Stomach (tissue), 9 donors: ENCODE measurements around the gene ATP2C1. TPM values are rescaled to one million over a fixed set of nuclear protein-coding genes. Genes with fewer than 3 reads are reported as not detected.

Experiments used
- DNase-seq, 2 donors: peaks; one replicate each; pipeline versions ENCODE4 v3.0.0 to v3.0.0-alpha.2; 2013 to 2019
- H3K27ac ChIP-seq, 5 donors: fragments of 200-600 bp in 4 of 5; sonication (generic) in 4 of 5; one replicate each; pipeline ENCODE4 v1.5.1; 2013 to 2019; ENCODE audit warnings: mild to moderate bottlenecking in 1 of 5, moderate library complexity in 1 of 5
- H3K27me3 ChIP-seq, 3 donors: fragments of 200-600 bp; sonication (generic); one replicate each; pipeline ENCODE4 v1.5.1; 2017 to 2019; ENCODE audit warnings: mixed run types in 1 of 3
- H3K36me3 ChIP-seq, 4 donors: fragments of 200-600 bp; sonication (generic); 1 replicate in 3 of 4; 2 replicates in 1 of 4; pipeline ENCODE4 v1.5.1; 2016 to 2019
- H3K4me1 ChIP-seq, 4 donors: fragments of 200-600 bp; sonication (generic); one replicate each; pipeline ENCODE4 v1.5.1; 2016 to 2019
- H3K4me3 ChIP-seq, 4 donors: fragments of 200-600 bp; sonication (generic) in 3 of 4; one replicate each; pipeline ENCODE4 v1.5.1; 2016 to 2019; ENCODE audit warnings: mild to moderate bottlenecking in 1 of 4
- H3K9me3 ChIP-seq, 4 donors: fragments of 200-600 bp; sonication (generic); one replicate each; pipeline ENCODE4 v1.5.1; 2016 to 2019
- CTCF ChIP-seq, 7 experiments: fragments of 450-650 bp in 4 of 7; fragments of 200-600 bp in 3 of 7; sonication (generic) in 3 of 7; IDR thresholded peaks; one replicate each; pipeline ENCODE4 v1.5.1; 2016 to 2019; ENCODE audit warnings: antibody characterized with exemption in 7 of 7, control low read depth in 2 of 7, mild to moderate bottlenecking in 1 of 7
- EP300 ChIP-seq: sonication (generic); formaldehyde crosslinking; IDR thresholded peaks from one replicate; pipeline ENCODE4 v1.6.1; 2017; ENCODE audit warnings: antibody characterized with exemption
- POLR2A ChIP-seq, 4 donors: fragments of 450-650 bp; IDR thresholded peaks; one replicate each; pipeline ENCODE4 v1.6.1; 2016; ENCODE audit warnings: antibody characterized with exemption in 4 of 4, control low read depth in 2 of 4, mild to moderate bottlenecking in 1 of 4, moderate library complexity in 1 of 4
- POLR2AphosphoS5 ChIP-seq, 3 donors: sonication (generic); formaldehyde crosslinking; IDR thresholded peaks; one replicate each; pipeline ENCODE4 v1.6.1; 2016; ENCODE audit warnings: antibody characterized with exemption in 3 of 3
- WGBS, 5 donors: extraction: QIAGEN DNeasy Blood & Tissue Kit in 3 of 5; methylation state at CpG; one replicate each; pipeline versions ENCODE4 v1.1.5 to v1.1.7; 2013 to 2018; 5-methylcytosine and 5-hydroxymethylcytosine counted together
- intact Hi-C: fragments of 100-400 bp; cut with DNase I; formaldehyde crosslinking; loops from one replicate; pipeline ENCODE4 v1.15.1; 2023; ENCODE audit warnings: low total_unique reads
- polyA plus RNA-seq, 3 donors: library from polyadenylated mRNA; stranded (reverse); fragments of 200-250 nt; gene quantifications; one replicate each; pipeline ENCODE4 v1.2.3, GENCODE V29; 2013
- total RNA-seq, 5 donors: library from RNA; depleted of rRNA; stranded (reverse); fragments of >200 nt; gene quantifications; one replicate each; pipeline versions ENCODE4 v1.1.0 to v1.2.3, GENCODE V29; 2014 to 2016
- donor health status: healthy with polysubstance abuse.
- donor health status: Bipolar disorder and iron deficiency.
- donor health status: healthy.

ATP2C1 gene
- total and polyA plus RNA-seq, 8 donors: 10.5 to 114 (median 33.0) TPM

- intact Hi-C loops: no loop called here
- no peak for TF ChIP-seq CTCF (IDR thresholded peaks at IDR 0.05)
- no peak for TF ChIP-seq POLR2A (IDR thresholded peaks at IDR 0.05)
- TF ChIP-seq EP300: no peak
- TF ChIP-seq POLR2AphosphoS5 (IDR thresholded peaks at IDR 0.05): no peak
These were observed 2.0 kb downstream of the ATP2C1 start for GRCh38 chr3:130895690-130896488.

GRCh38 chr3:130897316-130897715, 3.4 kb downstream of the ATP2C1 start:
- H3K36me3 ChIP-seq: no peaks in the 10 kb centered on the region
- TF ChIP-seq POLR2A (IDR thresholded peaks at IDR 0.05) (no peak), POLR2AphosphoS5 (IDR thresholded peaks at IDR 0.05) (no peak), EP300 (no peak), CTCF (IDR thresholded peaks at IDR 0.05) (no peak)
- no peaks in the 10 kb centered on the region for H3K9me3 ChIP-seq
- intact Hi-C loops: no loop called here
- H3K4me1 ChIP-seq: peaks cover 15 to 66% (median 41%) of the 10 kb centered on the region in 4 donors
- WGBS, 5 donors: 55 to 77% (median 63%) methylated on average over 2 of the region's 2 CpGs
- H3K27ac ChIP-seq: no peak overlapping the region
- H3K4me3 ChIP-seq: no peak overlapping the region
- DNase-seq: no peak
- no peaks in the 10 kb centered on the region for H3K27me3 ChIP-seq

More at GRCh38 chr3:130895690-130896488, 2.0 kb downstream of the ATP2C1 start:
- Histone ChIP-seq H3K4me3 (peak overlapping the region in 2 of 4 donors; percentile 79 to 88), H3K36me3 (no peaks in the 10 kb centered on the region), H3K9me3 (no peaks in the 10 kb centered on the region), H3K27me3 (no peaks in the 10 kb centered on the region), H3K4me1 (peaks cover 15 to 57% (median 33%) of the 10 kb centered on the region in 4 donors), H3K27ac (no peak overlapping the region)
- no peak for DNase-seq
- WGBS, 5 donors: 66 to 76% (median 73%) methylated on average over 5 of the region's 5 CpGs

- no peak overlapping the region for H3K4me3 ChIP-seq
- TF ChIP-seq POLR2AphosphoS5 (IDR thresholded peaks at IDR 0.05): no peak
- no peak for TF ChIP-seq EP300
- TF ChIP-seq POLR2A (IDR thresholded peaks at IDR 0.05): no peak
- no peak for TF ChIP-seq CTCF (IDR thresholded peaks at IDR 0.05)
- intact Hi-C loops: no loop called here
These were observed 7.1 kb downstream of the ATP2C1 start for GRCh38 chr3:130900959-130901358.

GRCh38 chr3:130901463-130902204, 7.8 kb downstream of the ATP2C1 start:
- Histone ChIP-seq H3K27ac (no peak overlapping the region), H3K4me1 (peaks cover 7 to 65% (median 39%) of the 10 kb centered on the region in 4 donors), H3K9me3 (no peaks in the 10 kb centered on the region), H3K27me3 (no peaks in the 10 kb centered on the region), H3K4me3 (no peak overlapping the region), H3K36me3 (no peaks in the 10 kb centered on the region)
- no peak for DNase-seq
- TF ChIP-seq EP300 (no peak), CTCF (IDR thresholded peaks at IDR 0.05) (no peak), POLR2AphosphoS5 (IDR thresholded peaks at IDR 0.05) (no peak), POLR2A (IDR thresholded peaks at IDR 0.05) (no peak)
- intact Hi-C loops: no loop called here
- WGBS, 5 donors: 61 to 74% (median 64%) methylated on average over 6 of the region's 6 CpGs

More at GRCh38 chr3:130900959-130901358, 7.1 kb downstream of the ATP2C1 start:
- Histone ChIP-seq H3K4me1 (peaks cover 7 to 71% (median 37%) of the 10 kb centered on the region in 4 donors), H3K27me3 (no peaks in the 10 kb centered on the region), H3K27ac (no peak overlapping the region), H3K36me3 (no peaks in the 10 kb centered on the region), H3K9me3 (no peaks in the 10 kb centered on the region)
- DNase-seq: no peak
